CD8-positive, alpha-beta memory T cell (primary cell): ENCODE results near the gene CDC37. TPM values are rescaled to one million over a fixed set of nuclear protein-coding genes. Genes with fewer than 3 reads are reported as not detected.

Source experiments
- CTCF ChIA-PET: fragments of 350-600 bp; sonication (Branson Sonifier 250); formaldehyde crosslinking; loops from one replicate; lab custom pipeline; 2021; ENCODE audit warnings: antibody characterized with exemption; lab: Charles Lee
- POLR2A ChIA-PET: fragments of 350-600 bp; sonication (Branson Sonifier 250); formaldehyde crosslinking; loops from one replicate; lab custom pipeline; 2021; ENCODE audit warnings: antibody characterized with exemption; lab: Charles Lee
- DNase-seq, 5 donors: peaks; one replicate each; pipeline versions ENCODE4 v3.0.0 to v3.0.0-alpha.2; 2020 to 2022; ENCODE audit warnings: mixed read lengths in 1 of 5
- H3K27ac ChIP-seq: one replicate; pipeline ENCODE4 v1.7.0; 2013; ENCODE audit warnings: low read depth, mild to moderate bottlenecking, low read length, moderate library complexity
- H3K27me3 ChIP-seq: 2 replicates; pipeline ENCODE4 v1.7.0; 2013; ENCODE audit warnings: low read length, mild to moderate bottlenecking; ENCODE audit not compliant: insufficient read depth, poor library complexity, severe bottlenecking
- H3K36me3 ChIP-seq: 2 replicates; pipeline ENCODE4 v1.7.0; 2013; ENCODE audit warnings: mild to moderate bottlenecking, low read length, moderate library complexity; ENCODE audit not compliant: insufficient read depth
- H3K4me1 ChIP-seq: 2 replicates; pipeline ENCODE4 v1.7.0; 2013; ENCODE audit warnings: mild to moderate bottlenecking, low read length, moderate library complexity; ENCODE audit not compliant: insufficient read depth
- H3K4me3 ChIP-seq: 2 replicates; pipeline ENCODE4 v1.7.0; 2013; ENCODE audit warnings: mild to moderate bottlenecking, low read length
- H3K9me3 ChIP-seq: 2 replicates; pipeline ENCODE4 v1.7.0; 2013; ENCODE audit warnings: mild to moderate bottlenecking, low read length
- H3K27ac Mint-ChIP-seq, 8 donors: one replicate each; pipeline ENCODE4 v1.8.0; 2020 to 2021; ENCODE audit warnings: mixed read lengths in 8 of 8, mild to moderate bottlenecking in 6 of 8, inconsistent platforms in 3 of 8, moderate library complexity in 3 of 8
- H3K27me3 Mint-ChIP-seq, 2 donors: one replicate each; pipeline ENCODE4 v1.8.0; 2020 to 2021; ENCODE audit warnings: mixed read lengths in 2 of 2, mild to moderate bottlenecking in 1 of 2, moderate library complexity in 1 of 2
- H3K36me3 Mint-ChIP-seq, 3 donors: one replicate each; pipeline ENCODE4 v1.8.0; 2020 to 2021; ENCODE audit warnings: mixed read lengths in 3 of 3, inconsistent platforms in 1 of 3, mild to moderate bottlenecking in 1 of 3
- H3K4me1 Mint-ChIP-seq, 3 donors: one replicate each; pipeline ENCODE4 v1.8.0; 2020 to 2021; ENCODE audit warnings: mixed read lengths in 3 of 3, inconsistent platforms in 1 of 3, mild to moderate bottlenecking in 1 of 3
- H3K4me3 Mint-ChIP-seq, 7 donors: one replicate each; pipeline ENCODE4 v1.8.0; 2020 to 2021; ENCODE audit warnings: mixed read lengths in 7 of 7, mild to moderate bottlenecking in 6 of 7, moderate library complexity in 4 of 7, inconsistent platforms in 2 of 7
- H3K9me3 Mint-ChIP-seq, 5 donors: one replicate each; pipeline ENCODE4 v1.8.0; 2020 to 2022; ENCODE audit warnings: mixed read lengths in 5 of 5, mild to moderate bottlenecking in 3 of 5, moderate library complexity in 2 of 5, inconsistent platforms in 1 of 5
- polyA plus RNA-seq: library from polyadenylated mRNA; unstranded; fragments of 300-500 nt; fragmentation: Illumina TruSeq; gene quantifications from one replicate; pipeline ENCODE4 v1.2.3, GENCODE V29; 2021
- total RNA-seq, 2 experiments: library from RNA; stranded (reverse); gene quantifications; one replicate each; pipeline ENCODE4 v1.2.3, GENCODE V29; 2021

The CDC37 gene
- total and polyA plus RNA-seq, 3 experiments from 2014 or later = 100 to 277 (median 273) TPM

GRCh38 chr19:10419200-10419645, 15.9 kb upstream of the CDC37 start:
- H3K4me3 ChIP-seq = peak overlapping the region; percentile 20
- peaks cover 55% of the 10 kb centered on the region for H3K27me3 ChIP-seq

GRCh38 chr19:10418485-10419199, 15.3 kb upstream of the CDC37 start:
- Histone ChIP-seq H3K27me3 (peaks cover 55% of the 10 kb centered on the region), H3K36me3 (no peaks in the 10 kb centered on the region), H3K9me3 (no peaks in the 10 kb centered on the region), H3K4me3 (no peak overlapping the region), H3K4me1 (peaks cover 62% of the 10 kb centered on the region), H3K27ac (peak overlapping the region; percentile 9)
- H3K9me3 Mint-ChIP-seq = no peaks in the 10 kb centered on the region
- H3K4me3 Mint-ChIP-seq = peak overlapping the region; percentile 34 to 76 (median 63)
- ChIA-PET CTCF (interaction anchor here (0.8 to 29.2 kb wide), 5 partner anchors 6 to 149 kb away, joined by 3 to 788 read pairs (median 4); partner anchors contain the start of genes CDC37, ICAM1 and PDE4A), POLR2A (interaction anchor here (0.5 to 2.2 kb wide), 8 partner anchors 10 to 417 kb away, joined by 3 to 14 read pairs (median 6); partner anchors contain the start of genes CDC37, ICAM1, KEAP1 and TMED1)
- H3K4me1 Mint-ChIP-seq = peaks cover 46 to 63% (median 50%) of the 10 kb centered on the region in 3 donors
- peak overlapping the region in 7 of 8 donors; percentile 40 to 97 (median 86) for H3K27ac Mint-ChIP-seq
- DNase-seq = no peak
- H3K36me3 Mint-ChIP-seq = no peaks in the 10 kb centered on the region
- peaks cover 41% of the 10 kb centered on the region in 2 donors for H3K27me3 Mint-ChIP-seq

More at GRCh38 chr19:10419200-10419645, 15.9 kb upstream of the CDC37 start:
- Mint-ChIP-seq H3K27ac (peak overlapping the region in 7 of 8 donors; percentile 52 to 94 (median 87)), H3K9me3 (no peaks in the 10 kb centered on the region), H3K27me3 (peaks cover 41 to 43% of the 10 kb centered on the region in 2 donors), H3K4me3 (peak overlapping the region; percentile 71 to 85 (median 75)), H3K36me3 (no peaks in the 10 kb centered on the region), H3K4me1 (peaks cover 49 to 69% (median 54%) of the 10 kb centered on the region in 3 donors)
- no peak overlapping the region for H3K27ac ChIP-seq
- H3K9me3 ChIP-seq = no peaks in the 10 kb centered on the region
- ChIA-PET CTCF (interaction anchor here (1.2 to 29.2 kb wide), 3 partner anchors 6 to 27 kb away, joined by 3 to 788 read pairs (median 788); partner anchors contain the start of genes CDC37 and PDE4A), POLR2A (interaction anchor here (0.7 to 1.4 kb wide), 2 partner anchors 149 to 417 kb away, joined by 9 to 10 read pairs; partner anchors contain the start of genes ICAM1 and TMED1)
- peaks cover 67% of the 10 kb centered on the region for H3K4me1 ChIP-seq
- peak in 3 of 5 donors; percentile 40 to 70 (median 54) for DNase-seq
- no peaks in the 10 kb centered on the region for H3K36me3 ChIP-seq

- H3K4me1 Mint-ChIP-seq = peaks cover 45 to 61% (median 50%) of the 10 kb centered on the region in 3 donors
Observed at GRCh38 chr19:10418235-10418484, 14.8 kb upstream of the CDC37 start.

GRCh38 chr19:10417541-10418234, 14.3 kb upstream of the CDC37 start:
- POLR2A ChIA-PET = interaction anchor here (0.5 to 2.2 kb wide), 7 partner anchors 9 to 85 kb away, joined by 3 to 14 read pairs (median 6); partner anchors contain the start of genes CDC37 and KEAP1
- peak overlapping the region; percentile 37 to 98 (median 92) for H3K27ac Mint-ChIP-seq
- H3K27ac ChIP-seq = no peak overlapping the region
- H3K27me3 Mint-ChIP-seq = peaks cover 41% of the 10 kb centered on the region in 2 donors
- no peaks in the 10 kb centered on the region for H3K36me3 Mint-ChIP-seq
- peaks cover 51% of the 10 kb centered on the region for H3K27me3 ChIP-seq
- DNase-seq = no peak
- no peaks in the 10 kb centered on the region for H3K9me3 ChIP-seq
- no peaks in the 10 kb centered on the region for H3K36me3 ChIP-seq
- H3K4me1 Mint-ChIP-seq = peaks cover 46 to 65% (median 52%) of the 10 kb centered on the region in 3 donors
- H3K4me1 ChIP-seq = peaks cover 58% of the 10 kb centered on the region
- H3K4me3 Mint-ChIP-seq = peak overlapping the region in 5 of 7 donors; percentile 32 to 73 (median 63)
- CTCF ChIA-PET = interaction anchor here (0.8 to 29.2 kb wide), 8 partner anchors 7 to 148 kb away, joined by 3 to 788 read pairs (median 4); partner anchors contain the start of genes CDC37, ICAM1 and PDE4A
- no peaks in the 10 kb centered on the region for H3K9me3 Mint-ChIP-seq
- no peak overlapping the region for H3K4me3 ChIP-seq

More at GRCh38 chr19:10418235-10418484, 14.8 kb upstream of the CDC37 start:
- Mint-ChIP-seq H3K9me3 (no peaks in the 10 kb centered on the region), H3K27ac (peak overlapping the region; percentile 37 to 97 (median 84)), H3K27me3 (peaks cover 41% of the 10 kb centered on the region in 2 donors), H3K4me3 (peak overlapping the region in 5 of 7 donors; percentile 32 to 73 (median 58)), H3K36me3 (no peaks in the 10 kb centered on the region)
- DNase-seq = no peak
- POLR2A ChIA-PET = interaction anchor here (0.5 to 2.2 kb wide), 6 partner anchors 10 to 85 kb away, joined by 3 to 14 read pairs (median 6); partner anchors contain the start of genes CDC37 and KEAP1
- CTCF ChIA-PET = interaction anchor here (0.8 to 29.2 kb wide), 7 partner anchors 7 to 149 kb away, joined by 3 to 788 read pairs (median 4); partner anchors contain the start of genes CDC37, ICAM1 and PDE4A
- Histone ChIP-seq H3K27ac (peak overlapping the region; percentile 9), H3K36me3 (no peaks in the 10 kb centered on the region), H3K4me1 (peaks cover 57% of the 10 kb centered on the region), H3K9me3 (no peaks in the 10 kb centered on the region), H3K27me3 (peaks cover 55% of the 10 kb centered on the region), H3K4me3 (no peak overlapping the region)

- Histone ChIP-seq H3K27ac (peak overlapping the region; percentile 71), H3K27me3 (peaks cover 40% of the 10 kb centered on the region), H3K9me3 (no peaks in the 10 kb centered on the region), H3K36me3 (no peaks in the 10 kb centered on the region), H3K4me1 (peaks cover 60% of the 10 kb centered on the region), H3K4me3 (peak overlapping the region; percentile 64)
- peak; percentile 96 to 100 (median 98) for DNase-seq
- CTCF ChIA-PET = interaction anchor here (0.6 to 29.2 kb wide), 9 partner anchors 7 to 151 kb away, joined by 3 to 788 read pairs (median 5); partner anchors contain the start of genes CDC37, ICAM1, PDE4A and RAVER1
- H3K4me3 Mint-ChIP-seq = peak overlapping the region; percentile 52 to 79 (median 71)
- peaks cover 31 to 32% of the 10 kb centered on the region in 2 donors for H3K27me3 Mint-ChIP-seq
- H3K4me1 Mint-ChIP-seq = peaks cover 50 to 67% (median 56%) of the 10 kb centered on the region in 3 donors
- peak overlapping the region; percentile 77 to 98 (median 94) for H3K27ac Mint-ChIP-seq
- H3K36me3 Mint-ChIP-seq = no peaks in the 10 kb centered on the region
- POLR2A ChIA-PET = interaction anchor here (0.6 to 2.2 kb wide), 8 partner anchors 10 to 305 kb away, joined by 3 to 14 read pairs (median 6); partner anchors contain the start of genes CDC37 and P2RY11
- H3K9me3 Mint-ChIP-seq = no peaks in the 10 kb centered on the region
Observed at GRCh38 chr19:10416380-10417257, 13.3 kb upstream of the CDC37 start.

- ChIA-PET POLR2A (interaction anchor here (0.6 to 1.5 kb wide), 5 partner anchors 9 to 305 kb away, joined by 3 to 7 read pairs (median 5); partner anchors contain the start of gene P2RY11), CTCF (interaction anchor here (0.6 to 29.2 kb wide), 8 partner anchors 6 to 151 kb away, joined by 3 to 788 read pairs (median 6); partner anchors contain the start of genes CDC37, ICAM1, PDE4A and RAVER1)
- Histone ChIP-seq H3K4me1 (peaks cover 55% of the 10 kb centered on the region), H3K27ac (peak overlapping the region; percentile 71), H3K36me3 (no peaks in the 10 kb centered on the region), H3K9me3 (no peaks in the 10 kb centered on the region), H3K4me3 (peak overlapping the region; percentile 64), H3K27me3 (peaks cover 35% of the 10 kb centered on the region)
- DNase-seq = no peak
- H3K27me3 Mint-ChIP-seq = peaks cover 25 to 26% of the 10 kb centered on the region in 2 donors
- H3K27ac Mint-ChIP-seq = peak overlapping the region; percentile 73 to 98 (median 92)
- H3K36me3 Mint-ChIP-seq = no peaks in the 10 kb centered on the region
- H3K4me3 Mint-ChIP-seq = peak overlapping the region; percentile 52 to 79 (median 71)
- H3K4me1 Mint-ChIP-seq = peaks cover 50 to 67% (median 56%) of the 10 kb centered on the region in 3 donors
- no peaks in the 10 kb centered on the region for H3K9me3 Mint-ChIP-seq
Observed at GRCh38 chr19:10416083-10416379, 12.7 kb upstream of the CDC37 start.
